DLD1 (cell line): ENCODE results near the gene AGFG2.
"Not testable (repeated sequence)": the region's sequence is repeated elsewhere in the genome, so short reads cannot be mapped to it uniquely, and the experiment has no call there.

ENCODE experiments used
- in situ Hi-C: cut with HindIII; loops from 2 replicates; pipeline ENCODE4 v1.10.0; 2017; ENCODE audit warnings: low sequenced_read_pairs

The AGFG2 gene

DNA sequence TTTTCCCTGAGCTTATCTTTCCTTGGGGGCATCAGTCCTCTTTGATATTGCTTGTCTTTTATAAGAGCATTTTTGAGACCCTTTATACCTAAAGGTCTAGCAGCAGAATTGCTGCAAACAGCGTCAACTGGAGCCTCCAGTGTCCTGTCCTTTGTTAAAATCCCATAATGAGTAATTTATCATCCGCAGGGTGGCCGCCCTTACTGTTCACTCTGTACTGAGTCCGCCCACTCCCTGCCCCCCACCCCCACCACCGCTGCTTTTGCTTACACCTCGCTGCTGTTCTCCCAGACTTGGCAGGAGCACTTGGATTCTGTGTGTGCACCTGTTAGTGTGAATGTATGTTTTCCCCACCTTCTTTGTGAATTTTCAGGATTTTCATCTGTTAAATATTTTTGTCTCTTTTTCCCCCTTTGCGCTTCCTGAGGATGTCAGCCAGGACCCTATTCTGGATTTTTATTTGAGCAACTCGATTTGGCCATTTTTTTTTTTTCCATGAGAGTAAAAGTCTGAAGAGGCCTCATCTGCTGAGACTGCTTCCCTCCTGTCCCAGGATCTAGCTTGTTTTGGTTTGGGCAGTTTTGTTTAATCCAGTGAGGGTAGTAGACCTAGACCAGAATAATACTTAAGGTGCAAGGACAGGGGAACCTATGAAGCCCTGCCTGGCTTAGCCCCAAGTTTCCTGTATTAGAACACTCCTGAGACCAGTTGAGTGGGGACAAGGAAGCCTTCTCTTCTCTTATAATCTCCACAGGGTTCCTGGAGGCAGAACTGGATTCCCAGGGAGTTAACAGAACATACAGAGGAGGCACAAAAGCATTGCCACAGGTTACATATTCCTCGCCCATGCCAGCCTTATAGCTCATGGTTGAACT, 8.2 kb downstream of the AGFG2 start:
- in situ Hi-C loops, result no loop called here

DNA sequence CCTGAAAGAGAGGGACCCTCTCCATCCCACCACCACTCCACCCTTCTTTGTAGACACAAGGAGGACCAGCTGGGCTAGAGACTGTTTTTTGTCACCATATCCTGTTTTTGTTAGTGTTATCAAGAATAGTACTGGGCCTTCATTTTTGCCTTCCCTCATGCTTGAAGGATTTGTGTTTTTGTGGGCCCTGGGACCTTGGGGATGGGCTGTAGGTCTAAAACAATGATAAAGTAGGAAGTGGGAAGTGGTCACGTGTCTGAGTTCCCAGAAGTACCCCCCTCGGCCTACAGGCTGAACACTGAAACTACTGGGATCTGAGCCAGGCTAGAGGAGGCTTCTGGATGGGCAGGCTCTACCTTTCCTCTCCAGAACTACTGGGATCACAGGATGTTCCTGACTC, 8.9 kb downstream of the AGFG2 start:
- in situ Hi-C loops, result no loop called here

DNA sequence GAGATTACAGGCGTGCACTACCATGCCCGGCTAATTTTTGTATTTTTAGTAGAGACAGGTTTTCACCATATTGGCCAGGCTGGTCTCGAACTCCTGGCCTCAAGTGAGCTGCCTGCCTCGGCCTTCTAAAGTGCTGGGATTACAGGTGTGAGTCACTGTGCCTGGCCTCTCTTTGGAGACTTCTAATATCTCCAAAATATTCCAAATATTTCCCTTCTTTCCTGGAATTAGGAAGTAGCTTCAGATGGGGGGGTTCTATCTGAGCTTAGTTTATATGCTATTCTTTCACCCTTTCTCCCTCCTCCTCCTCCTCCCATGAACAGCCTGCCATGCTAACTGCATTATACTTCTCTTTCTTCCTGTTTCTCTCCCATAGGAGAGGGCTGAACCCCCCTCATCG, 9.4 kb downstream of the AGFG2 start:
- in situ Hi-C loops, result not testable (repeated sequence)

DNA sequence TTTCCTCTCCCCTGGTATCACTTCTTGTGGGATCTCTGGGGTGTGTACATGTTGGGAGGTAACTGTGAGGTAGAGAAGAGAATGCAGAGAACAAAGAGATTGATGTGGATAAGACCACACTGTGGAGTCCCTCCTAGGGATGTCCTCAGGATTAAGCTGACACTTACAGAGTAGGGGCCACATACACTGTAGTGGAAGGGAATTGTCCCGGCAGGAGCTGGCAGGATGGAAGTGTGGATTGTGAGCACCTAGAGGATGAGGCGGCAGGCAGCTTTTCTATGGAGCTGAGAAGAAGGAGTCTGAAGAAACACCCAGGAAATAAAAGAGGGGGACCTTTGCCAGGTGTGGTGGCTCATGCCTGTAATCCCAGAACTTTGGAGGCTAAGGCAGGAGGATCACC, 13.5 kb downstream of the AGFG2 start:
- in situ Hi-C loops, result no loop called here

DNA sequence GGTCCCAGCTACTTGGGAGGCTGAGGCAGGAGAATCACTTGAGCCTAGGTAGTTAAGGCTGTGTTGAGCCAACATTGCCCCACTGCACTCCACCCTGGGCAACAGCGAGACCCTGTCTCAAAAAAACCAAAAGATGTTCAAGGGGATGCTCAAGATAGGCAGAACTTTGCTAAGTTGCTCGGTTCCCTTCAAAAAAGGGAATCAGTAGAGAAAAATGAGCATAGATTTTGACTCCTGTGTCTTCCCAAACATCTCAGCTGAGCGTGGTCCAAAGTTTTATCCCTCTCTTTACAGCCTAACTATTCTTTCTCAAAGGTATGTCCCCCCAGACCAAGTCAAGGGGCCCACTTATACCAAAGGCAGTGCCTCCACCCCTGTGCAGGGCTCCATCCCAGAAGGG, 14.0 kb downstream of the AGFG2 start:
- in situ Hi-C loops, result no loop called here

DNA sequence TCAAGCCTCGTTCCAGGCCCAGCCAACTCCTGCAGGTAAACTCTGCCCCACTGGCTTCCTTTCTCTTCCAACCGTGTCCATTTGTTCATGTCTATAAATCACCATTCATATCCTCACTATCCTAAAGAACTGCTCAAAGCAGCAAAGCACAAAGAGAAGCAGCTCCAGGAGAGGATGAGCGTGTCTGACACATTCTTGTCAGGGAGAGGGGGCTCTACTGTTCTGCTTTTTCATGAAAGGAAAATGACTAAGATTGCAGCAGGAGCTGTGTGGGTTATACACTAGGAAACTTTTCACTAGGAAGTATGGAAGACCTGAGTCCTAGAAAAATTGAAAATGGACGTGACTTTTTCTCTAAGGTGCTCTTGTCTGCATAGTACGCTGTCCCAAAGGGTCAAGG, 16.7 kb downstream of the AGFG2 start:
- in situ Hi-C loops, result no loop called here

DNA sequence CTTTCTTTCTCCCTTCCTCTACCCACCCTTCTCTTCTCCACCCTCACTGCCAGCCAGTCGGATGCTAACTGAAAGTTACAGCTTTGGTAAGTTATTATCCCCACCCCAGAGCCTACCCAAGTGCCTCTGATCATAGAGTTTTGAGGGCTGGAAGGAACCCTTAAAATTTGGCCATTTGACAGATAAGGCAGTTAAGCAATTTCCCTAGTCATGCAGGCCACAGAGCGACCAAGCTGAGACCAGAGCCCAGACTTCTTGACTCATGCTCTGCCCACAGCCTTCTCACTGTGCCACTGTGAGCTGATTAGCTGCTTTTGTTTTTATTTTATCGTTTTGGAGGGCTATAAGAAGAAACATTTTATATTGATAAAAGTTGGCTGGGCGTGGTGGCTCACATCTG, 17.5 kb downstream of the AGFG2 start:
- in situ Hi-C loops, result no loop called here

DNA sequence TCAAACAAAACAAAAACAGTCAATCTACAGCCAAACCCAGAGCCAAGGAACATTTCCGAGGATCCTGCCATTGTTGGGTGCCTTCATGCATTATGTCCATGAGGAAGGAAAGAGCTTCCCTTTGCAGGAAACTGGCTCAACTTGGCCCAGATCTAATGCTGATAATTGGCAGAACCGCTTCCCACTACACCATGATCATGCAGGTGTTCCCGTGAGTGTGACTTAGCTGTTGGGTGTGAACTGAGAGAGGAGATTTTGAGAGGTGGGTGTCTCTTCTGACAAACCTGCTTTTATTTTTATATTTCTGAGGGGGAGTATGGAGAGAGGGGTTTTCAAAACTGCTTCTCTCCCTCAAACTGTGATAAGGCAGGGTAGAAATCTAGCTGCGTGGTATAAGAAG, 20.1 kb downstream of the AGFG2 start:
- in situ Hi-C loops, result no loop called here

DNA sequence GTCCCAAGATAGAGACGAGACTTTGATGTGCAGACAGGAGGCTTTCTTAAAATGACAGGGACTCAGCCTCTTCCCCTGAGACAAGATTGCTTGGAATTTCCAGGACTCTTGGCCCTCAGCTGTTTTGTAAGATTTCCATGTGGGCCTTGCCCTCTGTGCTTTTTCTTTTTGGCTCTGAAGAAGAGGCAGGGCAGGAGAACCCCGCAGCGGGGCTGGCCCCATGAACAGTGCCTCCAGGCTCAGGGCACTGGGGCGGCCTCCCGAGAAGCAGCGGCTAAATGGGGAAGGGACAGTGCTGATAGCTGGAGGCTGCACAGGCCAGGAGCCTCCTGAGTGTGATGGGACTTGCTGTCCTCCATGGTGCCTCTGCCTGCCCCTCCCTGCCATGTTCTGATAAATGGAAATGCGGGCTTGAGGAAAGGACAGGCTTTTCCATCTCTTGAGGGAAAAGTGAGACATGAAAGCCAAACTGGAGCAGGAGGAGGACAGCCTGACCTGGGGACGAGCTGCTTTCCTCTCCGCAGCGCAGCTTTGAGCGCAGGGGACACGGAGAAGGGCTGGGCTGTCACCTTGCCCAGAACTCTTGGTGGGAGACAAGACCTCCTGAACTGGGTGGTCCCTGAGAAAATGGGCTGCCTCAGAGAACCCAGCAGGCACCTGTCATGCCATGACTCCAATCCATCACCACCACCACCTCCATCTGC, 22.6 kb downstream of the AGFG2 start:
- in situ Hi-C loops, result no loop called here

DNA sequence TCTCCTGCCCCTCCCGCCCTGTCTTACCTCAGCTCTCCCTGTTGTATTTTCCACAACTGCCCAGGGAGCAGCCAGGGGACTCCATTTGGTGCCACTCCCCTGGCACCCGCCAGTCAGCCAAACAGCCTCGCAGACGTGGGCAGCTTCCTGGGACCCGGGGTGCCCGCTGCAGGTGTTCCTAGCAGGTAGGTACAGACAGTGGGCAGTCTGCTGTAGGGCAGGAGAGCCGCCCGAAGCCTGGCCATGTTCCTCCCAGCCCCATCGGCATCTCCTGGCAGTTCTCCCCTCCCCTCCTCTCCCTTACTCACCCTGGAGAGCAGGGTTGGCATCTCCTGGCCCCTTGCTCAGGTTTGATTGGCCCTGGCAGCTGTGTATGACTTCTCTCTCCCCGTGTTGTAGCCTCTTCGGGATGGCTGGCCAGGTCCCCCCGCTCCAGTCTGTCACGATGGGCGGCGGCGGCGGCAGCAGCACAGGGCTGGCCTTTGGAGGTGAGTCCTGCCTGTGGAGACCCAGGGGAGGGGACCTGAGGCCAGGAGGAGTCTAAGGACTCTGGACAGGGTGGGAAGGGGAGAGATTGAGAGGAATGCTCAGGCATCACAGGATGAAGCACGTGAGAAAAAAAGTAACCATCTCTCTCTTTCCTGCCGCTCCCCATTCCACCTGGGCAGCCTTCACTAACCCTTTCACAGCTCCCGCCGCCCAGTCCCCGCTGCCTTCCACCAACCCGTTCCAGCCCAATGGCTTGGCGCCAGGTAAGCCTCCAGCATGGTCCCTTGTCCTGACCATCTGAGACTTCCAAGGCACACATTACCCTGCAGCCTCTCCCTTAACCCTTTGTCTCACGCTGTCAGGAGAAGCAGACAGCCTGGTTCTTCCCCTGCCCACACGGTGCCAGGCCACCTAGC, 23.4 kb downstream of the AGFG2 start:
- in situ Hi-C loops, result no loop called here

DNA sequence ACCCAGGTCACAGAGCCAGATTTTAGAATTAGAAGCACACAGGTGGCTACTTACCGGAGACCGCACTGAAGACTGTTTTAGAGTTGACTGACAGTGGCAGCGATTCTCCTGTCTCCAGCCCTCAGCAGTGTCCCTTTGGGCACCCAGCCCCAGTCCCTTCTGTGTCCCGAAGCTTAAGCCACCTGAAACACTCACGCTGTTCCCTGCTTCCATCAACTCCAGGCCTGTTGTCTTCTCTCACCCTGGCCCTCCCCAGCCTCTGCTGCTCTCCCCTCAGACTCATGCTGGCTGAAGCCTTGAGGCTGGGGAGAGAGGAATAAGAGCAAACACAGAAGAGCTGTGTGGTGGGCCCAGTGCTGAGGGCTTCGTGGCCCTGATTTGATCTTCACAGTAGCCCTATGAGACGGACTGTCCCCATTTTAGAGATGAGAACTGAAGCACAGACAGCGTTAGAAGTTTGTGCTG, 24.1 kb downstream of the AGFG2 start:
- in situ Hi-C loops, result no loop called here

DNA sequence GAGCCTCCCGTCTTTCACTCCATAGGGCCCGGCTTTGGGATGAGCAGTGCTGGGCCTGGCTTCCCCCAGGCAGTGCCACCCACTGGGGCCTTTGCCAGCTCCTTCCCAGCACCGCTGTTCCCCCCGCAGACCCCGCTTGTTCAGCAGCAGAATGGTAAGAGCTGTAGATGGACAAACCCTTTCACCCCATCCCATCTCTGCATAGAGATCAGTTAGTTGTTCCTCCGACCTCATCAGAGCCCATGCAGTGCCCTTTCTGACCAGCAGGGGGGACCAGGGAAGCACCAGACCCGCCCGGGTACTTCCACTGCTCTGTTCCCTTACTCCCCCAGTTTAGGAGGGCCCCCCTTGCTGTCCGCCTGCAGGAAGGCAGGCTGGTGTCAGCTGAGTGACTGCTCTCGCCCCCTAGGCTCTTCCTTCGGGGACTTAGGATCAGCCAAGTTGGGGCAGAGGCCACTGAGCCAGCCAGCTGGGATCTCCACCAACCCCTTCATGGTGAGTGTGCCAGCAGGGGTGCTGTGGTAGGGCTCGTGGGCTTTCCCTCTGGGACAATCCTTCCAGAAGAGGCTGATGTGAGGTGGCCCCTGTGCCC, 24.9 kb downstream of the AGFG2 start:
- in situ Hi-C loops, result no loop called here

DNA sequence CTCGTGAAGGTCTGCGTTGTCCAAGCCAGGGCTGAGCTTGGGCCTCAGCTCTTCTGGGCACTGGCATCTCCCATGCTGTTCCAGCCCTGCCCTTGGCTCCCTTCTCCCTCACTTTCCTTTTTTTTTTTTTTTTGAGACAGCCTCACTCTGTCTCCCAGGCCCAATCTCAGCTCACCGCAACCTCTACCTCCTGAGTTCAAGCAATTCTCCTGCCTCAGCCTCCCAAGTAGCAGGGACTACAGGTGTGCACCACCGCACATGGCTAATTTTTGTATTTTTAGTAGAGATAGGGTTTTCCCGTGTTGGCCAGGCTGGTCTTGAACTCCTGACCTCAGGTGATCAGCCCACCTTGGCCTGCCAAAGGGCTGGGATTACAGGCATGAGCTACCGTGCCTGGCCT, 25.4 kb downstream of the AGFG2 start:
- in situ Hi-C loops, result not testable (repeated sequence)

DNA sequence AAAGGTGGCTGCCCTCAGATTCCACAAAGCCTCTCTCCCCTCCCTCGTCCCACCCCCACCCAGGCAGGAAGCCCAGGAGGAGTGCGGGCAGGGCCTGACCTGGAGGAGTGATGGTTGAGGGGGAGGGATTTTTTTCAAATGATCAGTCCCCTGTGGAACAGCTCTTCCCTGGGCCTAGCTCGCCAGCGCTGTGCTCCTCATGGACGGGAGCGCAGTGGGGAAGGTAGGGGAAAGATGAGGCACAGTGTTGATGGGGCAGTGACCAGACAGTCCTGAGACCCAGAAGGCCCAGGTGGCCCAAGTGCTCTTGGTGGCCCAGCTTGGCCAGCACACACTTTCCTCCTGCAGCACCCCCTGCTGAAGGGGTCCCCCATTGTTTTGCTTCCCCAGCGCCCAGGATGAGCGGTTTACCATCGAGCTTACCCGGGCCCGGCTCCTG, 26.1 kb downstream of the AGFG2 start:
- in situ Hi-C loops, result no loop called here

DNA sequence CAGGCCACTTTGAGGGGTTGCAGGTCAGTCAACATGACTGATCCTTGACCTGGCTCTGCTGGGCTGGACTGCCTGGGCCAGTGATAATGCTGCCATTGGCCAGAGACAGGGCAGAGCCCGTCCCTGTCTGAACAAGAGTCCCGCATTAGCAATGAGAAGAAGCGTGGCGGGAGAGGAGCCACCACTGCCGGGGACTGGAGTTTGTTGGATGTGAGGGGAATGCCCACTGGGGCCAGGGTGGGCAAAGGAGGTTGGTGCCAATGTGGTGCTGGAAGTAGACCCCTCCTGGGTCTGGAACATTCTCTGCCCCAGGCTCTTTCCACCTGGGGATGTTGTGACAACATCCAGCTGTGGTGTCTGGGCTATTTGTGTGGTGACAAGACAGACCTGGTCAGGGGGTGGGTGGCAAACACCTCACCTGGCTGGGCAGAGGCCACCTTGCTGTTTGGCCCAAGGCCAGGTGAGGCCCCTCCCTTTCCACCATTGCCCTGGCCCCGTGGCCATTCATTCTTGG, 27.1 kb downstream of the AGFG2 start:
- in situ Hi-C loops, result no loop called here

DNA sequence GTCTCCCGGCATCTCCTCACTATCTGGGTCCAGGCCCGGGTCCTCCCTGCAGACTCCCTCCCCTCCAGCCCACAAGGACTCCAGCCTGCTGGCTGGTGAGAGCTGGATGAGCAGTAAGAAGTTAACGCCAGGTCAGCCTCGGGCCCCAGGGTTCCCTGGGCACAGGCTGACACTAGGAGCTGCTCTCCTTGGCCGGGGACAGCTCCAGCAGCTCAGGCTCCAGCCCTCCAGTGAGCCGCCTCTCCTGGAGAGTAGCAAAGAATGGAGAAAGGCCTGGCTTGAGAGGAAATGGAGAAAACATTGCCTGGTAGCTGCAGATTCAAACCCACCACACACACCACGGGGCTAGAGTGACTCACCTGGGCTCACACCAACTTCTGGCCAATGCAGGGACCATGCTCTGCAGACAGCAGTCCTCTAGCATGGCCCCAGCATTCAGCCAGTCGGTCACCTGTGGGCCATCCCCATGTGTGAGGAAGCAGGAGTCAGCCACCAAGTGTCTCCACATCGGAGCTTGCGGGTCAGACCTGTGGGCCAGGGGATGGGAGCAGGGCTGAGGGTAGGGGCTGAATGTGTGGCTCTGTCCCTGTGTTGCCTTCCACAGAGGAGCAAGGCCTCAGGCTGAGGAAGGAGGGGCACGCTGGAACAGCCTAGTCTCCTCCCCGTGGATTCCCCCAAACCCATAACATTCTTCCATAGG, 28.2 kb downstream of the AGFG2 start:
- in situ Hi-C loops, result no loop called here

DNA sequence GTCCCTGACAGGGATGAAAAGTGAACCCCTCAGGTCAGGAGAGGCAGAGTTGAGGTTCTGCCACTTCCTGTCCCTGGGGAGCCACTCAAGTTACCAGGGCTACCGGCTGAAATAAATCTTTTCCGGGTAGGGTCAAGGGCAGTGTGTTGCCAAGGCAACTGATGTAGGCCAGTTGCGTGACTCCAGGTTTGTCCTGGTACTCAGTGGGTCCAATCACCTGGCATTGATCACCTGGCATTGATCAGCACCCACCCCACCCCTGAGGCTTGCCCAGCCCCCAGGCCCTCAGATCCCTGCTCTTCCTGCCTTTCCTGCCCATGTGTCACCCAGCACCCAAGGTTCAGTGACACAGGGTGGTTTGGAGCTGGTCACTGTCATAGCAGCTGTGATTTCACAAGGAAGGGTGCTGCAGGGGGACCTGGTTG, 28.8 kb downstream of the AGFG2 start:
- in situ Hi-C loops, result no loop called here

DNA sequence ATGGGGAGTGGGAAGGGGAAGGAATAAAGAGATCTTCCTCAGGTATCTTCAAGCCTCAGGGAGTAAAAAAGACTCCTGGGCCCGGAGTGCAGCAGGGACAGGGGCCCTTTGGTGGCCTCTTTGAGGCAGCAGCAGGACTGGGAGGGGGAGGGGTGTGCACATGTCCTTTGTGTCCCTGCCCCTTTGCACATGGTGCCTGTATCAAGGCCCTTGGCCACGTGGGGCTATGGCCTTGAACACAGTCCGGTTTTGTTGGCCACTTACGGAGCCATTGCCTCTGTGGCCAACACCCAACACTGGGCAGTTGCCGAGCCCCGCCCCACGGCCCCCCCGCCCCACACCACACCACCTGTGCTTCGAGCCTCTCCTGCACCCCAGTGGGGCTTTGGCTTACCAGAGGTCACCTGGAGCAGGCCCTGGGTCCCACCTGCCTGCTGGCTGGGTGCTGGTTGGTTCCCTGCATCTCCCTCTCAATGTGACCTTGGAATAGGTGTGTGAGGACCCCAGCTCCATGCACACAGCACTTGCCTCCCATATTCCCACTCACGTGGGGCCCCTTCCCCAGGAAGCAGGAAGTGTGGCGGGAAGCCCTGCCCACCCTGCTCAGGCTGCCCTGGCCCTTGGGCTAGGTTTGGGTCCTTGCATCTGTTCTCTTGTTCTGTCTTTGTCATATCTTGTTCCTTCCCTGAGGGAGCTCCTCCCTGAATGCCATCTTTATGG, 29.3 kb downstream of the AGFG2 start:
- in situ Hi-C loops, result no loop called here
